Astrocyte of the cerebellum (primary cell): ENCODE data around the gene MMAA.
"Not testable (repeated sequence)": the region's sequence is repeated elsewhere in the genome, so short reads cannot be mapped to it uniquely, and the experiment has no call there.

Experiments
- DNase-seq: peaks from one replicate; pipeline ENCODE4 v3.0.0-alpha.2; 2011; ENCODE audit warnings: low read depth
- H3K4me3 ChIP-seq: 2 replicates; pipeline ENCODE4 v1.5.1; 2011; ENCODE audit warnings: mild to moderate bottlenecking, low read depth, low read length, moderate library complexity
- in situ Hi-C: cut with HindIII; loops from 2 replicates; pipeline ENCODE4 v1.10.0; 2017; ENCODE audit warnings: low sequenced_read_pairs
- TF ChIP-seq, protein P1 (sequence below): IDR thresholded peaks from 2 replicates; pipeline ENCODE4 v1.5.1; 2012; ENCODE audit warnings: low read length, low read depth, moderate library complexity, mild to moderate bottlenecking; ENCODE audit errors: missing control alignments

The MMAA gene

DNA sequence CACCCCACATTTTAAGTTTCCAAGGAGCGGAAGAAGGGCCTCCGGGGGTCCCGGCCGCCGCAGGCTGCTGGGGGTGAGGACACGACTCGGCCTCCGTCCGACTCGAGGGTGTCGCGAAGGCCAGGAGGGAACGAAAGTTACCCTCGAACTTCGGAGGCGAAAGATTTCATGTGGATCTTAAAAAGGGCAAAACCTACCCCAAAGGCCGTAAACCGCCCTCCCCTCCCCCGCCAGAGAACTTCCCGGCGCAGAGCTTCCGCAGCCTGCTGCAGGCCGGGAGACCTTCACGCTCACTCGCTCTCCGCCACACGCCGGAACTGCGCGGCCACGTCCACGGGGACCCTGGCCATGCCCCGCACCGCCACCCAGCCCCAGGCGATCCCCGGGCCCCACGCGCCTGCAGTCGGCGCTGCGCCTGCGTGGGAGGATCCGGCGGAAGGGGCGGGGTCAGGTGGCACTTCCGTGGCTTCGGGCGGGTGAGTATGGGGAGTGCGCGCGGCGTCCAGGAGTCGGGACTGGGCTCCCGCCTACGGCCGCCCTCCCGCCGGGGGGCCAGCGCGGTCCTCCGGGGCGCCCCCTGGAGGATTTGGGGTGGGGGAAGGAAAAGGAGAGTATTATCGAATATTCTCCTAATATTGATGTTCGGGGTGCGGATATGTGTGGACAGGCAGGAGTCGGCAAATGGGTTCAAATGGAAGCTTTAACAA, at the start of gene MMAA:
MMAA (plus strand) TSS at position 454 of the 707 bp plus-strand sequence. CDS start 19,755 bp downstream, outside the sequence.
- H3K4me3 ChIP-seq = peak within 1 kb of the TSS; percentile 82
- TF ChIP-seq, protein P1, sequence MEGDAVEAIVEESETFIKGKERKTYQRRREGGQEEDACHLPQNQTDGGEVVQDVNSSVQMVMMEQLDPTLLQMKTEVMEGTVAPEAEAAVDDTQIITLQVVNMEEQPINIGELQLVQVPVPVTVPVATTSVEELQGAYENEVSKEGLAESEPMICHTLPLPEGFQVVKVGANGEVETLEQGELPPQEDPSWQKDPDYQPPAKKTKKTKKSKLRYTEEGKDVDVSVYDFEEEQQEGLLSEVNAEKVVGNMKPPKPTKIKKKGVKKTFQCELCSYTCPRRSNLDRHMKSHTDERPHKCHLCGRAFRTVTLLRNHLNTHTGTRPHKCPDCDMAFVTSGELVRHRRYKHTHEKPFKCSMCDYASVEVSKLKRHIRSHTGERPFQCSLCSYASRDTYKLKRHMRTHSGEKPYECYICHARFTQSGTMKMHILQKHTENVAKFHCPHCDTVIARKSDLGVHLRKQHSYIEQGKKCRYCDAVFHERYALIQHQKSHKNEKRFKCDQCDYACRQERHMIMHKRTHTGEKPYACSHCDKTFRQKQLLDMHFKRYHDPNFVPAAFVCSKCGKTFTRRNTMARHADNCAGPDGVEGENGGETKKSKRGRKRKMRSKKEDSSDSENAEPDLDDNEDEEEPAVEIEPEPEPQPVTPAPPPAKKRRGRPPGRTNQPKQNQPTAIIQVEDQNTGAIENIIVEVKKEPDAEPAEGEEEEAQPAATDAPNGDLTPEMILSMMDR = peak; percentile 71
- peak; percentile 70 for DNase-seq
- in situ Hi-C loops = no loop called here

DNA sequence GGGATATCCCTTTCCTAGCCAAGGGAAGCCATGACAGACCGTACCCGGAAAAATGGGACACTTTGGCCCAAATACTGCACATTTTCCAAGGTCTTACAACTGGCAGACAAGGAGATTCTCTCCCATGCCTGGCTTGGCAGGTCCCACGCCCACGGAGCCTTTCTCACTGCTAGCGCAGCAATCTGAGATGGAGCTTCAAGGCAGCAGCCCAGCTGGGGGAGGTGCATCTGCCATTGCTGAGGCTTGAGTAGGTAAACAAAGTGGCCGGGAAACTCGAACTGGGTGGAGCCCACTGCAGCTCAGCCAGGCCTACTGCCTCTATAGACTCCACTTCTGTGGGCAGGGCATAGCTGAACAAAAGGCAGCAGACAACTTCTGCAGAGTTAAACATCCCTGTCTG, 44.6 kb upstream of the MMAA start:
- H3K4me3 ChIP-seq, in situ Hi-C loops, DNase-seq: not testable (repeated sequence)

DNA sequence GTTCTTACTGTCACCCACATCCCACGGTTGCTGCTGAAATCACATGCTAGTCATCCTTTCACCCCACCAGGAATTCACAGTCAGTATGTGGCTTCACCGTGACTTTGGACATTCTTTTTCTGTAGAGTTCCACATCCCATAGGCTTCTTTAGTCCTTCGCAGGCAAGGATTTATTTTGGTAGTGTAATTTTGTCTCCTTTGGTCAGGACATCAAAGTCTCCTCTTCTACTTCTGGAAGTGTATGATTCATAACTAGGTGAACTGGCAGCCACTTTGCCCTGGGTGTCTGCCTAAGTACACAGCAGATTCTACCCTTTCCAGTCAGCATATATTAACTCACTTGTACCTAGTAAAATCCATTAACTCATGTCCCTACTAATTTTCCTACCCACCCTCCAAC, 38.3 kb upstream of the MMAA start:
- in situ Hi-C loops = no loop called here
- no peak overlapping the region for H3K4me3 ChIP-seq
- TF ChIP-seq, protein P1 = no peak
- peak; percentile 8 for DNase-seq

DNA sequence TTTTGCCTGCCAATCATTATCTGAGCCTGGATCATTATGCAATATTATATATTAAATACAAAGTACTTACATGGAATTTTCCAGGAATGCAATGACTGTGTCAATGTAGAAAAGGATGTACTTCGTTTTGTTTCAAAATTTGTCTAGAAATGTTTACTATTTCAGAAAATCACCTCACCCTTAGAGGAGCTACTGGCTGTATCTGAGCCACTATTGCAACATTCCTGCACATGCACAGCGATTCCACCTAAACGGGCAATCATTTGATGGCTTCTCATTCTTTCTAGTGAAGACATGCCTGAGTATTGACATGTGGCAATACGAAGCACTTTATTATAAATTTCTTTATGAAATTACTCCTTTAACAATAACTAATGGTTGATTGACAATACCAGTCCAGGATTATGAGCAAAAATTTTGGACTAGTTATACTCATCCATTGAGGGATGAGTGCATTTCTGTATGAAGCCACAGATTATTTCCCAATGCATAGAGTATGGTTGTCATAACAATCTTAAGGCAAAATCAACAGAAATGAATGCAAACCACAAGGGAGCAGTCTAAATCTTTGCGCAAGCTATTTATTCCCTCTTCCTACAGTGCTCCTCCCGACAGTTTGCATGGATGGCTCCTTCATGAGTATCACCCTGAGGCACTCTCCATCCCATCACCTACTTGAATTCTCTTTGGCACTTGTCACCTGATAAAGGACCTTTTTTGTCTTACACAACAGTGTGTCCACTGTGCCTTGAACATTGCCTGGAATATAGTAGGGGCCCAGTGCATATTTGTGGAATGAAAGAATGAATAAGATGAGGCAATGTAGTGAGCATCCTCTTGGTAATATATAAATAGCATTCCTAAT, 35.8 kb upstream of the MMAA start:
- DNase-seq = no peak
- TF ChIP-seq, protein P1 = no peak
- no peak overlapping the region for H3K4me3 ChIP-seq
- in situ Hi-C loops = no loop called here

DNA sequence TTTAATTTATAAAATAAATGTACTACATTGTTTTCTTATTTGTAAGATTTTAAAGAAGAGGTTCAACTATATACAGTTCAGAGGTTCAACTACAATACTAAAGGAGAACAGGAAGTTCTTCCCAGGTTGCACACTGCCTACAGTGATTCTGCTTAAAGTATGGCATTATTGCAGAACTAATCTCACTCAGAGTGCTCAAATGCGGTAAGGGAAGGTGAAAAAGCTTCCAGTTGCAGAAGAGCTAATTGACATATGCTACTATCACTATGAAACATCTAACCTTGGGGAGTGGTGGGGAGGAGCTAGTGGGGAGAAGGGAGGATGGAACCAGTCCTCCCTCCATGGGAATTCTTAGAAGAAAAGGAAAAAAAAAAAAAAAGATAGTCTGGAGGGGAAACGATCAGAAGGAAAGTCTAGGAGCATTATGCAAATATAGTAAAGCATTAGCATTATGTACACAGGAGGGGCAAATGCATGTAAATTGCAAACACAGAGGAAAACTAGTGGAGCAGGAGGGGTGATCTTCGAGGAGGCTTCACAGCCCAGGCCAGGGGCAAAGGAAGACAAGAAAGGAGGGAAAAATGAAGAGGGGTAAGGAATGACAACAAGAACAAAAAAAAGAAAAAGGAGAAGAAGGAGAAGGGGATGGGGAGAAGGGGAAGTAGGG, 32.0 kb upstream of the MMAA start:
- no peak for DNase-seq
- TF ChIP-seq, protein P1 = no peak
- H3K4me3 ChIP-seq = no peak overlapping the region
- in situ Hi-C loops = no loop called here

DNA sequence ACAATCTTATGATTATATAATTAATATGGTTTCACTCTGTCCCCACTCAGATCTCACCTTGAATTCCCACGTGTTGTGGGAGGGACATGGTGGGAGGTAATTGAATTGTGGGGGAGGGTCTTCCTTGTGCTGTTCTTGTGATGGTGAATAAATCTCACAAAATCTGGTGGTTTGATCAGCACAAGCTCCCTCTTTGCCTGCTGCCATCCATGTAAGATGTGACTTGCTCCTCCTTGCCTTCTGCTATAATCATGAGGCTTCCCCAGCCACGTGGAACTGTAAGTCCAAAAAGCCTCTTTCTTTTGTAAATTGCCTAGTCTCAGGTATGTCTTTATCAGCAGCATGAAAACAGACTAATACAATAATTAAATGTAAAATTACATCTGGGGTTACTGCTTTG, 29.8 kb upstream of the MMAA start:
- H3K4me3 ChIP-seq, DNase-seq, in situ Hi-C loops: not testable (repeated sequence)

DNA sequence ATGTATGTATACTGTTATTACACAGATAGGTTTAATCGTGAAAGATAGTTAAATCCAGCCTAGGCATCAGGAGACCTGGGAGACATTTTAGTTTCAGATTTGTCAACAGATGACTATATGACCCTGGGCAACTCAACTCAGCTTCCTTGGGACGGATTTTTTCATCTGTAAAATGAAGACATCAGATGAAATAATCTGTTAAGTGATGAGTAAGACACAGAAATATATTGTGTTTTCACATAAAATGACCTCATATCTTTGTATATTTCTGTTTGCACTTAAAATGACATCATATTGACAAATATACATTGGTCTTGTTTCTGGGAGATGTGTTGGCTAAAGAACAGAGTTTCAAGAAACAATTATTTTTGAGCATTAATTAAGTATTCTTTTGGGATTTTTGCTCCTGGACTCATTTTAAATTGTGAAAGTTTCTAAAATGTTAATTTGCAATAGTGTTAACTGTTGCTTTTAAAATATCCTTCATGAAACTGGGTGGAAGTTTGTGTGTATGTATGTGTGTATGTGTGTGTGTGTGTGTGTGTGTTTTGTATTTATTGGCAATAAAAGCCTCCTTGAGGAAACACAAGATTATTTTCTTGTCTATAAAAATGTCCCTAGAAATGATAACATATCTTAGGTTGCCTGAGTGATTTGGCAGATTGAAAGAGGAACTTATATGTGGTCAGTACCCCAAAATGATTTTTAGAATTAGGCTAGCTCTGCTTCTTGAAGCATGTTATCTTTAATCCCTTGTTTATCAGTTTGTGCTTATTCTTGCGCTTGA, 29.1 kb upstream of the MMAA start:
- TF ChIP-seq, protein P1 = no peak
- in situ Hi-C loops = no loop called here
- DNase-seq = no peak
- H3K4me3 ChIP-seq = no peak overlapping the region
